Measurements from ENCODE around the gene RAB5IF.
A peak's percentile ranks its signal among the peaks of the same experiment; 100 is the strongest.

RAB5IF gene
- 9.0 to 15.0 reads per million in 2 donors for total RNA-seq

GRCh38 chr20:36605399-36606157 lies at the start of gene RAB5IF:
Gene RAB5IF, plus strand, starts transcription at chr20:36605779. Its CDS starts 173 bp downstream, at chr20:36605952.
- peak; percentile 97 to 99 (median 98) for DNase-seq

GRCh38 chr20:36562724-36563123 lies 42.9 kb upstream of the RAB5IF start:
- no peak for DNase-seq

GRCh38 chr20:36563374-36563773 lies 42.2 kb upstream of the RAB5IF start:
- no peak for DNase-seq

GRCh38 chr20:36564078-36564725 lies 41.4 kb upstream of the RAB5IF start:
- peak in 1 of 5 experiments; percentile 60 for DNase-seq

GRCh38 chr20:36564726-36565121 lies 40.9 kb upstream of the RAB5IF start:
- peak in 2 of 5 experiments; percentile 46 to 71 for DNase-seq

GRCh38 chr20:36565520-36565919 lies 40.1 kb upstream of the RAB5IF start:
- DNase-seq: no peak

GRCh38 chr20:36569847-36570429 lies 35.6 kb upstream of the RAB5IF start:
- no peak for DNase-seq

- no peak for DNase-seq
These were observed 33.7 kb upstream of the RAB5IF start for GRCh38 chr20:36571564-36572504.

GRCh38 chr20:36572701-36573102 lies 32.9 kb upstream of the RAB5IF start:
- DNase-seq: peak in 4 of 5 experiments; percentile 21 to 80 (median 49)

- peak; percentile 79 to 92 (median 86) for DNase-seq
These were observed 32.3 kb upstream of the RAB5IF start, which contains the start of gene TGIF2 for GRCh38 chr20:36573103-36573797. Gene TGIF2, plus strand, starts transcription at chr20:36573597. Its CDS starts 5,178 bp downstream, at chr20:36578775.

GRCh38 chr20:36573798-36574365 lies 31.7 kb upstream of the RAB5IF start:
- peak in 4 of 5 experiments; percentile 1 to 29 (median 26) for DNase-seq

- peak; percentile 18 to 61 (median 42) for DNase-seq
These were observed 31.0 kb upstream of the RAB5IF start for GRCh38 chr20:36574366-36575135.

GRCh38 chr20:36576081-36576445 lies 29.5 kb upstream of the RAB5IF start:
- DNase-seq: no peak

- DNase-seq: no peak
These were observed 27.1 kb upstream of the RAB5IF start for GRCh38 chr20:36578356-36579041.

GRCh38 chr20:36579996-36580545 lies 25.5 kb upstream of the RAB5IF start:
- DNase-seq: no peak

- DNase-seq: peak in 1 of 5 experiments; percentile 91
These were observed 23.3 kb upstream of the RAB5IF start for GRCh38 chr20:36582322-36582721.

GRCh38 chr20:36582821-36583220 lies 22.8 kb upstream of the RAB5IF start:
- DNase-seq: no peak

- no peak for DNase-seq
These were observed 21.5 kb upstream of the RAB5IF start for GRCh38 chr20:36584018-36584481.

- no peak for DNase-seq
These were observed 20.0 kb upstream of the RAB5IF start for GRCh38 chr20:36585410-36586125.
